Stimulated activated CD4-positive, alpha-beta T cell treated with anti-CD3 and anti-CD28 coated beads, Interleukin-2, amount 100 ng/mL, for 4 hours (primary cell): ENCODE results near the gene ARHGEF3.

Source experiments
- DNase-seq: peaks from one replicate; pipeline ENCODE4 v3.0.0-alpha.2; 2020; ENCODE audit warnings: low read depth

The ARHGEF3 gene

DNA sequence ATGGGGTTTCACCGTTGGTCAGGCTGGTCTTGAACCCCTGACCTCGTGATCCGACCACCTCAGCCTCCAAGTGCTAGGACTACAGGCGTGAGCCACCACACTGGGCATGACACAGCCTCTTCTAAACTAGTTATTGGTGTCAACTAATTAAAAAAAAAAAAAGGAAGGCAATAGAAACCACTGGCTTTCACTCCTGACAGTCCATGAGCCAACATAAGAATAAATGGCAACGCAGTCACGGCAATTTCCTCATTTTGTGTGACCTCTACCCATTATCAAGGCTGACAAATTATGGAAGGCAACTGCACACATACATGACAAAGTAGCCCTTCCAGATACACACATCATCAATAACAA lies 5.9 kb downstream of the ARHGEF3 start:
- DNase-seq = no peak

DNA sequence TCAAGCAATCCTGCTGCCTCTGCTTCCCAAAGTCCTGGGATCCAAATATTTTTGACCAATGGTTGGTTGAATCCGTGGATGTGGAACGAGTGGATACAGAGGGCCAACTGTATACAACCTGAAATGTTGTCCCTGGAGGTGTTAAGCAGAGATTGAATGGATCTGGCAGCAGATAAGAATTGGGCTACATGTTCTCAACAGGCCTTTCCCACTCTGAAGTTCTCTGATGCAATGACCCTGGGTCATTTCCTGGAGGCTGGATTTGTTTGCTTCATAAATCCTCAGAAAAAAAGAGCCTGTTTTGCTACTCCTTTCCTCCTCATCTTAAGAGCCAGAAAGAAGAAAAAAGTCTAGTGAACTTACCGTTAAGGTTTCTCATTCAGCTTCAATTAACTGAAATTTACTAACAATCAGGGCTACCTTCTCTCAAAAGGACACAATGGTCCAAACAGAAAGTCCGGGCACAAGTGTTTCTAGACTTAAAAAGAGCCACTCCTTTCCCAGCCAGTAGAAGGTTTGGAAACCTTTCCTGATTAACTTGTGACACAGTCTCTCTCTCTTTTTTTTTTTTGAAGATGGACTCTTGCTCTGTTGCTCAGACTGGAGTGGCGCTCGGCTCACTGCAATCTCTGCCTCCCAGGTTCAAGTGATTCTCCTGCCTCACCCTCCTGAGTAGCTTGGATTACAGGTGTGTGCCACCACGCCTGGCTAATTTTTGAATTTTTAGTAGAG lies 6.5 kb downstream of the ARHGEF3 start:
- no peak for DNase-seq

DNA sequence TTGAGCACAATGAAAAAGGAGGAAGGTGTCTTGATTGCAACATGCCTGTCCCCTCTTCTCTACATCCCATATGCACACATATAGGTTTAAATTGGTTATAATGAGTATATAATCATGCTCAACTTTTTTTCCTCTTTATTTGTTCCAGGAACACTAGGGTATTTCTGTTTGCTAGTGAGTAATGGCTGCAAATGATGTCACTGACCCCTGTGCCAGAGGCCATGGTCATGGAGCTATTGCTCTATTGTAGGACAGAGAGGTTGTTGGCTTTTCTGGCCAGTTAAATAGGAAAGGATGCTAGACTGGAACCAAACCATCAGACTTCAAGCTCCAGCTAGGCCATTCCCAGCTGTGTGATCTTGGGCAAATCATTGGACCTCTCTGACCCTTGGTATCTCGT lies 9.6 kb downstream of the ARHGEF3 start:
- no peak for DNase-seq

DNA sequence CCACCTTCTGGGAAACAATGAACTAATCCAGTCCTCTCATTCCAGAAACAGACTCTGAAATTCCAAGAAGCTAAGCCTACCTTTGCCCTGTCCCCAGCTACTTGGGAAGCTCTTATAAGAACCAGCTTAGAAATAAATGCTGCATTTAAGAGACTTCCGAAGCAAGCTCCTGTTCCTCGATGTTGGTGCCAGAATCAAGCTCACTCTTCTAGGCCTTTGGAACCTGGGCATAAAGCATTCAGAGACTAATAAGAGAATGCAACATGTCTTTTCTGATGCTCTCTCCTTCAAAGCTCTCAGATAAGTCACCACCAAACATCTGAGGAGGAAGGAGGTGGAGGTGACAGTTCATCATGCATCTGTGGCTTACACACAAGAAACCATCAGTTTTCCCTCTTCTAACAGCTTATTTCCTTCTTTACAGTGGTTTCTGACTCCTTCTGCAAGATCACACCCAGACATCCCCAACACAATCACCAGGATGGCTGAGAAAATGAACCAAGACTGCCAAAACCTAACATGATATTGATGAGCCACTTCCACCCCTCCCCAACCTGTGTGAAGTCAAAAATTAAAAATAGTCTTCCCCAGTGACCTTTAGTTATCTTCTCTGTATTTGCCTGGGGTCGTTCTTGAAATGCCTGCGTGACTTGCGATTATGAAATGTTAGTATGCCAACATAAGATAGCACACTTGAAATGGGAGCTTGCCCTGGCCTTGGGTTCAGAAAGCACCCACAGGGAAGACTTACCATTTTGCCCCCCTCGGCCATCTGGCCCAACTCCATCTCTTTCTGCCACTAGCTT lies 11.5 kb downstream of the ARHGEF3 start:
- DNase-seq = peak; percentile 33

DNA sequence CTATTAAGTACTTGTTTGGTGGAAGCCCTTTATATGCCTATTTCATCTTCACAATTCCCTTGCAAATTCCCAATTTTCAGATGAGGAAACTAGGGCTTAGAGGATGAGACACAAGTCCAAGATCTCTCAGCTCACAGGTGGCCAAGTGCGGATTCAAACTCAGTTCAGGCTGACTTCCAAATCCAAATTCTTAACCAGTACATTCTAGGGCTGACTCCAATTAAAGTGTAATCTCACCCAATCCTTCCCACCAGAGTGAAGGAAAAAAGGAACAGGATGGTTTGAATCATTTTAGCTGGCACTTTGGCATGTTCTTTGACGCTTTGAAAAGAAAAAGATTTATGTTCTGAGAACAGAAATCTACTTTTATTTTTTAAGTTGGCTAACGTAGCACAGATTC lies 12.7 kb downstream of the ARHGEF3 start:
- no peak for DNase-seq

DNA sequence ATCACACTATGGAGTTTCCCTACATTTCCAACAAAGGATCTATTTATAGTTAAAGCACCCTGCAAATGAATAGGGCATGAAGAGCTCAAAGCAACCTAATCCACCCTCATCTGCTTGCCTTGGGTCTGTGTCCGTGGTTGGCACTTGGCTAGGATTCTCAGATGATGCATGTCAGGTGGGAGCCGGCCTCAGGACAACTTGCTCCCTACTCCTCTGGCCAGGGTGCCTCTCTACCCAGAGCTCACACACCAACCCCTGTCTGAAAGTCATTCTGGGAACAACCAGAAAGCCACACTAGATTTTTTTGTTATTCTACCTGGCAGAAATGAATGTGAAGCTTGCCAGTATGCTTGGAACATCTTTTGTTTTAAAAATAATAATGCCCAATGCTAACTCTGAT lies 13.2 kb downstream of the ARHGEF3 start:
- no peak for DNase-seq

DNA sequence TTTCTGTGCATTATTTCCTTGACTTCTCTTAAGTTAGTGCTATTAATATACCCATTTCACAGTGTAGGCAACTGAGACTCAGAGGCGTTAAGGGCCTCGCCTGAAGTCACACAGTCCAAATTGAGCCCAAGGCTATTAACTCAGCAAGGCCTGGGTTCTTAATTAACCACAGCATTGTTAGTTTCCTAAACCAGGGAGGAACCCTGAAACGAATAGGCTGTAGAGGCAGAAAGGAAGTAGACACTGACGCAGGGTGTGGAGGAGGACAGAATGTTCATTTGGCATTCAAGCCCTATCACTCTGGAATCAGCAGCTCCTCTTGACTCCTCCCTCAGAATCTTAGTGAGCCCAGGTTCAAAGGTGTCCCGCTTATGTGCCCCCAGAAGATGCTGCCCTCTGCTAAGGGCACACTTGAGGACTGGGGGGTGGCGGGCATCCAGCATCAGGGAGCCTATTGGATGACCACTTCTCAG lies 13.9 kb downstream of the ARHGEF3 start:
- peak; percentile 35 for DNase-seq

DNA sequence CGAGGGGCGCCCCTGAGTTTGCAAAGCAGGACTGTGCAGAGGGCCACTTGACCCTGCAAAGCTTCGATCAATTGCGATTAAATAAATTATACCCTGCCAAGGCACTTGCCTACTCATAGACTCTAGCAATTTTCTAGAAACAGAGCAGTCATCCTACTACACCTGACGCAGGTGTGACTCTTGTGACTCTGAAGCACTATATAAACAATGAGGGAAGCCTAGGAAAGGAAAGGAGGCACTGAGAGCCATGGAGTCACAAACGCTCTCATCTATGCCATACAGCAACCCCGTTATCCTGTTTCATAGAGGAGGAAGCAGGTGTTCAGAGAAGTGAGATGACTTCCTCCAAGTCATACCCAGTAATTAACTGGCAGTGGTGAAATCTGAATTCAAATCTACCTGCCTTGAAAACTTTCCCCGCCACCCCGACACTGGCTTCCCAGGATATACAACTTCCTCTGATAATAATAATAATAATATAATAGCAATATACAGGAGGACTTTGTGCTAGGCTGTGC lies 14.4 kb downstream of the ARHGEF3 start:
- DNase-seq = no peak

DNA sequence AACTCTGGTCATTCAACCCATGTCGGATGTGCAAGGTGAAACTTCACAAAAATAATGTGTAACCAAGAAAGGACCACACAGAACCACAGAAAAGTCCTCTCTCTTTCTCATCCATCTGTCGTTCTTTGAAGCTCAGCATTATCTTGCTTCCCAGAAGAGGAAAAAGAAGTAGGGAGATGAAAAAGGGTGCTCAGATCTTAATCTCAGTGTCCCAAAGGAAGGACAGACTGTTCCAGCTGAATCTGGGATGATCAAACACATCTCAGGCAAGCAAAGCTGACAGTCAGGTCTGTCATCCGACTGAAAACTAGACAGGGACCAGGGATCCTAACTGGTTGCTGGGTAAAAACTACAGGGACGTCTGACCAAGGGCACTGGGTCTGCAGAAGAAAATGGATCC lies 16.2 kb downstream of the ARHGEF3 start:
- no peak for DNase-seq

DNA sequence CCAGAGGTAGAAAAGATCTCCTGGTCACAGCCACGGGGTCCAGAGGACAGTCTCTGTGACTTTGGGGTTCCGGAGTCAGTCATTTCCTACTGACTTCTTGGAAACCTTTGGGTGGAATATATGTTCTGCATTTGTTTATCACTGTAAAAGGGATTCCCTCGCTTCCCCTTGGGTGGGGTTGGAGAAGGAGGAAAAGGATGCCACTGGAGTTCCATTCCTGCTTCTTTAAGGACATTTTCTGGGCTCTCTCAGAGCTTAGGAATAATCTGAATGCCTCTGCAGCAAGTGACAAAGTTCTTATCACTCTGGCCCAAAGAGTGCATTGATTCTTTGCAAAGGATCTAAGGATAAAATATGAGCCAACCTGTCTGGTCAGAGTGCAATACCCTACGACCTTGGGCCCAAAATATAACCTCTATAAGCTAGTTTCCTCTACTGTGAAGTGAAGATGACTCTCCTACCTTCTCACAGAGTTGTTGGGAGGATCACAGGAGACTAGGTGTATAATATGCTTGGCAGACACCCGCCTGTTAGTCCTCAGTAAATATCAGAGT lies 17.2 kb downstream of the ARHGEF3 start:
- DNase-seq = no peak

DNA sequence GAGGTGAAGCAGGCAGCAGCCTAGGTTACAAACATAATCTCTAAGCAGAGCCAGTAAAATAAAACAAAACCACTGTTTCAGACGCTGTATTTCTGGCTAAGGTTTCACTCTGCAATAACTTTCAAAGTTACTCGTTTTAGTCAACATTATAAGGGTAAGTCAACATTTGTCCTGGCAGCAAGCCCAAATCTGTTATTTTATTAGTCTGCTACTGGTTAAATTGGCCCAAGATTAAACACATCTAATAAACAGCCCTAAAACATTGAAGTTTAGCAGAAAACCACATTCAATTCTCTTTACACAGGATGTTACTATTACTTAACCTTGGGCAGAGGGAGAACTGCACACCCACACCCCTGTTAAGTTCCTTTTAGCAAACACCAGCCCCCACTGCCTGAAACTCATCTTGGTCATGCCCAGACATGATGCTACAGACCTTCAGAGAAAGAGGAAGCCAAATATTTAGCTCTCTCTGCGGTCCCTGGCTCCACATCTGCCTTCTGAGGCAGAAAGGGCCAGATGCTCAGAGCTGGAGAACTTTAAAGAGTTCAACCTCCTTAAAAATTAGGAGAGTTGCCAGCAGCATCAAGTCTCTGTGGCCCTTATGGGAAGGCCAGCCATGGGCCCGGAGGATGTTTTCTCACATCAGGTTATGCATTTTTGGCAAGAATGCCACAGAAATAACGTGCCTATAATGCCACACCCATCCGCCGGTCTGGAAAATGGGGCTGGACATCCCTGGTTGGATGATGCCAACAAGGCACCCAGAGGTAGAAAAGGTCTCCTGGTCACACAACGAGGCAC lies 17.9 kb downstream of the ARHGEF3 start:
- DNase-seq = peak; percentile 66

DNA sequence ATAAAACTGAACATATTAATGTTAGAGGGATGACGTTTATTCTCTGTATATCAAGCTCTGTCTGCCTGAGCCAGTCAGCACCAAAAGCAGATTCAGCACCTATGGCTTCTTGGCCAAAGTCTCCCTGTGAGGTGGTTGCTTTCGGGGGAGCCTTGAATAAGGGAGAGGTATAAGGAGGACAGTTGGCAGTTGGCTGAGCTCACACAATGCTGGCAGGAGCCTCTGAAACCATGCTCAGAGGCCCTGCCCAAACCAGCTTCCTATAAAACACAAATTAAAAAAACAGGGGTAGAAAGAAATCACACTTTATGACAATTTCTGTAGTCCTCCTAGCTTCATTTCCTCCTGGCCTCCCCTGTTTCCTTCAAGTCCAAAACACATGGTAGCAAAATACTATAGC lies 18.8 kb downstream of the ARHGEF3 start:
- no peak for DNase-seq

DNA sequence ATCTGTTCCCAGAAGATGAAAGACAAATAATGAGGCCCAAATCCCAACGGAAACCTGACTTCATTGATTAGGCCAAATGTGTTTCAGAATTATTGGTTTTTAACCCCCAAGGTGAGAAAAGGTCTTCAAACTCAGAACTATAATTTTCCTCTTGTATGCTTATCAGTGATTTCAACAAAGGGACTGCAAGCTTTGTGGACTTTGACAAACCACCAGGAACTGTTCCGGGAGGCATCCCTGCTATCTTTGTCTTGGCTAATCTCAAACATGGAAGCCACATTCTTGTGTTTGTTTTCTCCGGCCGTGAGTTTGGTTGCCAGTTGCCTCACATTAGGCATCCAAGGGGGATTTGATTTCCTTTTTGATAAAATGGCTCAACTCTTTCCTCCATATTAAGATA lies 19.5 kb downstream of the ARHGEF3 start:
- DNase-seq = no peak

DNA sequence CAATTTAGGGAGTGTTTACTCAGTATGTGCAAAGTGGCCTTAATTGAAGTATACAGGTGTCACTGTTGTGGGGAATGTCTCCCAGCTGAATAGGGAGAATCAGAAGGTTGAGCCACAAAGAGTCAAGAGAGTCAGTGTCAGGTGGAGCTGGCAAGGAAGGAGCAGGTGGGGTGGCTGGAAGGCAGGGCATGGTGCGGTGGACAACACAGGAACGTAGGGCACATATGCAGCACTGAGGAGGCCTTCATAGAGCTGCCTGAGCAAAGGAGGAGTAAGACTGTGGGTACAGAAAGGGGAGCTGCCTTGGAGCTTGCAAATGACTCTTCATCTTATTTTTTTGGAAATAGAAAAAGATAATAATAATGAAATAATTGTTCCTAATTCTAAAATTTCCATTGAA lies 20.0 kb downstream of the ARHGEF3 start:
- DNase-seq = no peak

DNA sequence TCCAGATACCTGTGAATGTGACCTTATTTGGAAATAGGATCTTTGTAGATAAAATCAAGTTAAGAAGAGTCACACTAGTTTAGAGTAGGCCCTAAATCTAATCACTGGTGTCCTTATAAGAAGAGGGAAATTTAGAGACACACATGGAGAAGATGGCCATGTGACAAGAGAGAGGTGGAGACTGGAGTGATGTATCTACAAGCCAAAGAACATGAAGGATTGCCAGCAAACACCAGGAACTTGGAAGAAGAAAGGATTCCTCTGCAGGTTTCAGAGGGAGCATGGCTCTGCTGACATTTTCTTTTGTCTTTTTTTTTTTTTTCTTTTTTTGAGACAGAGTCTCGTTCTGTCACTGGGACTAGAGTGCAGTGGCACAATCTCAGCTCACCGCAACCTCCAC lies 20.8 kb downstream of the ARHGEF3 start:
- no peak for DNase-seq

DNA sequence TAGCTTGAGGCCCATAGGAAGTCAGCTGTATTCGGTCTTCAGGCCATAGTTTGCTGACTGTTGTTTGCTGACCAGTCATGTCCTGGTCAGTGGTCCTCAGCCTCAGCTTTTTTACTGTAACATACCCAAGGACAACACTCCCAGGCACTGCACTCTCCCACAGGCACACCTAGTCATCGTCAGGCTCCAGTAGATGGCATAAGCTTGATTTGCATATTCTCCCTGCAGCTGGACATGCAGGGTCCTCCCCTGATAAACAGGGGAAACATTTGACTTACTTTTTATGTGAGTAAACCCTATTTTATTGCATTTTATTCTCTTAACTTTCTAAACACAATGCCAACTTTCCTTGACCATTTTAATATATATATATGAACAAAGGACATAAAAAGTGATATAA lies 22.9 kb downstream of the ARHGEF3 start:
- no peak for DNase-seq

DNA sequence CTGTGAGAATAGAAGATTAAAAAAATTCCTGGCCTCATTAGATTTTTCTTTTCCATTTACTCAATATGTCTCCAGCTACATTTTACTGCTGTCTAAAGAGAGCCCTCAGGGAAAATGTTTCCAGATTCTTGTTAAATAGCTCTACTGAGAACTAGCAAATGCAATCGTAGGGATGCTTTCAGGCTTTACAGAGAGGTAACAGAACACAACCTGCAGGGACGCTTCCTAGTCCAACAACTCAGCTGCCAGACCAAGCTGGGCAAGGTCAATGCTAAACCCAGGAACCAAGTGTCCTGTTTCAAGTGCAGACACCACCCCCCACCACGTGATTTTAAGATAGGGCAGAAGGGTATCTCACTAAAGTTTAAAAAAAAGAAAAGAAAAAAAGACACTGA lies 25.2 kb downstream of the ARHGEF3 start:
- no peak for DNase-seq

DNA sequence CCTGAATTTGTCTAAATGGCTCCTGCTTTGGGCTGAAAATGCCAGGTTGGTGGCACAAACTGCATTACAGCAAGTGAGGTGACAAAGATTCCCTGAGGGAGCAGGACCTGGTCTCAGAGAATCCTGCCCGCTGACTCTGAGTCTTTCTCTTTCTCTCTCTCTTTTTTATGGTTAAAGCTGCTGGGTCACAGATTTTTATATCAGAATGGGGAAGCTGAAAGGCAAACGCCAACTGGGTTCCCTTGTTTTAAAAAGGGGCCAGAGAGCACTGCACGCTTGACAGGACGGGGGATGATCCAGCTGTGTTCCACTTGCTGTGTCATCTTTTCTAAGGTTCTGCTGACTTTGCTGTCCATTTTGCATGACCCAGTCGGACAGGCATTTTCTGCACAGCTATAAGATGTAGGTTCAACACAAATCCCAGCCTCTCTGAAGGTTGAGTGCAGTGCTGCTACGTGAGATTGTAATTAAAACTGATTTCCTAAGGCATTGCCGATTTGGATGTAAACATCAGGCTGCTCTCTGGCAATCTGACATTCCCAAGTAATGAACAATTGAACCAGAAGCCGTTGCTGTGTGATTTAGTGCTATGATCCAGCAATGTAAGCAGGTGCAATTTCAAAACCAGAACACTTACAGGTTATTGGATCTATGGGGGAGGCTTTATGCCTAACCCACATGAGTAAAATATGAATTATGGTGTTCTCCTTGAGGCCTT lies 25.8 kb downstream of the ARHGEF3 start:
- no peak for DNase-seq

DNA sequence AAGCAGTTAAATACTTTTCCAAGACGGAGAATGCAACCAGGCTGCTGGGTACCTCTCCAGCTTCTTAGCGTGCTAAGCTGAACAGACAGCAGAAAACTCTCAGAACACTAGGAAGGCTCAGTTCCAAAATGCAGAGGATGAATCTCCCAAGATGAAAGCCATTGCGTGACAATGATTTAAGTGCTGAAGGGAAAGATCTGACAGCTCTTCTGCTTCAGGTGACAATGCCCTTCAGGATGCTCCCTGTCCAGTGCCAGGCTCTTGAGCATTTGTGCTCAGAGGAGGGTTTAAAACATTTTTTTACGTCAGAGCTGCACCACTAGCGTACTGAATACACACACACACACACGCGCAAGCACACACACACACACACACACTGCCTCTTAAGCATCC lies 26.3 kb downstream of the ARHGEF3 start:
- no peak for DNase-seq

DNA sequence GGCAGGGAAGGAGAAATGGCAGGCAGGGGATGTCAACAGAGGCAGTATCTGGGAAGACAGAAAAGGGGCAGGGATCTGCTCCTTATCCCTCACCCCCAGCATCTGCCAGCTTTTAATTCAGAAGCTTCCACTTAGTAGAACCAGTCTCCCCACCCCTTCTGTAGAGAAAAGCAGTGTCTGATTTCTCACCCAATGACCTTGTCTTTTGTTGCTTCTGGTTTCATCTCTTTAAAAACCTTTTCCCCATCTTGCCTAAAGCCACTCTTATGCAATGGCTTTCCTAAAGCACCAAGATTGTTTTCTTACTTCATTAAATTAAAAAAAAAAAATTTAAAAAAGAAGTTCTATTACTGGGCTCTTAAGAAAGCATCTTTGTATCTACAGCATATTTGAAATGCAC lies 27.8 kb downstream of the ARHGEF3 start:
- DNase-seq = no peak
